Common myeloid progenitor, CD34-positive (primary cell): ENCODE results near the gene C1QL1.

Source experiments
- CTCF ChIA-PET: fragments of 350-600 bp; sonication (Branson Sonifier 250); formaldehyde crosslinking; loops from one replicate; lab custom pipeline; 2021; ENCODE audit warnings: antibody characterized with exemption; lab: Charles Lee
- POLR2A ChIA-PET: fragments of 350-600 bp; sonication (Branson Sonifier 250); formaldehyde crosslinking; loops from one replicate; lab custom pipeline; 2021; ENCODE audit warnings: antibody characterized with exemption; lab: Charles Lee
- DNase-seq, 3 donors: peaks; one replicate each; pipeline versions ENCODE4 v3.0.0 to v3.0.0-alpha.2; 2013
- H3K27ac ChIP-seq, 2 experiments: 1 replicate in 1 of 2; 2 replicates in 1 of 2; pipeline ENCODE4 v1.7.0; 2013; ENCODE audit warnings: inconsistent platforms in 2 of 2, low read length in 2 of 2, mild to moderate bottlenecking in 2 of 2, low read depth in 1 of 2, moderate library complexity in 1 of 2; ENCODE audit not compliant: severe bottlenecking in 2 of 2, insufficient read depth in 1 of 2, poor library complexity in 1 of 2
- H3K27me3 ChIP-seq, 5 experiments: replicated peaks in 2 of 5; 1 replicate in 3 of 5; 2 replicates in 2 of 5; pipeline versions ENCODE4 v1.6.1 to v1.7.0; 2013; ENCODE audit warnings: low read length in 4 of 5, mild to moderate bottlenecking in 2 of 5, moderate library complexity in 2 of 5, inconsistent platforms in 1 of 5; ENCODE audit not compliant: insufficient read depth in 5 of 5, control insufficient read depth in 4 of 5
- H3K36me3 ChIP-seq, 4 experiments: 1 replicate in 2 of 4; 2 replicates in 2 of 4; pipeline versions ENCODE4 v1.6.1 to v1.7.0; 2013; ENCODE audit warnings: low read length in 3 of 4, control low read depth in 1 of 4, mild to moderate bottlenecking in 1 of 4; ENCODE audit not compliant: control insufficient read depth in 4 of 4, insufficient read depth in 4 of 4
- H3K4me1 ChIP-seq, 4 experiments: 1 replicate in 3 of 4; 2 replicates in 1 of 4; pipeline versions ENCODE4 v1.6.1 to v1.7.1; 2013; ENCODE audit warnings: low read length in 3 of 4, mild to moderate bottlenecking in 3 of 4, control low read depth in 1 of 4, inconsistent platforms in 1 of 4, moderate library complexity in 1 of 4; ENCODE audit not compliant: control insufficient read depth in 4 of 4, insufficient read depth in 4 of 4; ENCODE audit errors: control extremely low read depth in 1 of 4
- H3K4me3 ChIP-seq, 7 experiments: 1 replicate in 4 of 7; 2 replicates in 3 of 7; pipeline versions ENCODE4 v1.5.1 to v1.7.0; 2013; ENCODE audit warnings: mild to moderate bottlenecking in 7 of 7, low read length in 6 of 7, moderate library complexity in 6 of 7, inconsistent platforms in 2 of 7, low read depth in 2 of 7, control low read depth in 1 of 7; ENCODE audit not compliant: insufficient read depth in 4 of 7, control insufficient read depth in 1 of 7; ENCODE audit errors: extremely low read depth in 1 of 7
- H3K9me3 ChIP-seq, 5 experiments: 1 replicate in 4 of 5; 2 replicates in 1 of 5; pipeline versions ENCODE4 v1.6.1 to v1.7.1; 2013; ENCODE audit warnings: low read length in 4 of 5, mild to moderate bottlenecking in 2 of 5, inconsistent platforms in 1 of 5, low read depth in 1 of 5, moderate library complexity in 1 of 5; ENCODE audit not compliant: control insufficient read depth in 4 of 5, insufficient read depth in 2 of 5; ENCODE audit errors: control extremely low read depth in 1 of 5
- WGBS: methylation state at CpG from one replicate; pipeline ENCODE4 v1.1.5; 2013; ENCODE audit not compliant: insufficient coverage; 5-methylcytosine and 5-hydroxymethylcytosine counted together

The C1QL1 gene

GRCh38 chr17:44940317-44940716, 27.8 kb downstream of the C1QL1 start:
- WGBS = 97% methylated on average over 4 of the region's 4 CpGs

GRCh38 chr17:44935116-44935515, 33.0 kb downstream of the C1QL1 start:
- POLR2A ChIA-PET = no interaction called here

More at GRCh38 chr17:44940317-44940716, 27.8 kb downstream of the C1QL1 start:
- no peak for DNase-seq
- Histone ChIP-seq H3K27ac (no peak overlapping the region), H3K36me3 (peaks cover 2 to 27% (median 15%) of the 10 kb centered on the region in 4 experiments), H3K4me1 (no peaks in the 10 kb centered on the region), H3K27me3 (no peaks in the 10 kb centered on the region), H3K9me3 (peaks cover 0 to 4% (median 0%) of the 10 kb centered on the region in 5 experiments), H3K4me3 (no peak overlapping the region)
- ChIA-PET CTCF (interaction anchor here (1.2 to 1.9 kb wide), 3 partner anchors 20 to 82 kb away, joined by 3 to 10 read pairs (median 5); no protein-coding TSS in a partner anchor), POLR2A (no interaction called here)

GRCh38 chr17:44934745-44935105, 33.4 kb downstream of the C1QL1 start:
- CTCF ChIA-PET = interaction anchor here (3.4 kb wide), 1 partner anchor 14 kb away, joined by 10 read pairs; no protein-coding TSS in a partner anchor
- Histone ChIP-seq H3K4me3 (no peak overlapping the region), H3K27ac (no peak overlapping the region), H3K4me1 (no peaks in the 10 kb centered on the region), H3K9me3 (peaks cover 0 to 4% (median 0%) of the 10 kb centered on the region in 5 experiments), H3K27me3 (no peaks in the 10 kb centered on the region), H3K36me3 (peaks cover 0 to 68% (median 41%) of the 10 kb centered on the region in 4 experiments)
- 93% methylated on average over 3 of the region's 10 CpGs for WGBS
- no peak for DNase-seq
- POLR2A ChIA-PET = no interaction called here

More at GRCh38 chr17:44935116-44935515, 33.0 kb downstream of the C1QL1 start:
- H3K36me3 ChIP-seq = peaks cover 0 to 64% (median 40%) of the 10 kb centered on the region in 4 experiments
- no peak overlapping the region for H3K27ac ChIP-seq
- H3K4me3 ChIP-seq = no peak overlapping the region
- CTCF ChIA-PET = interaction anchor here (3.4 kb wide), 1 partner anchor 14 kb away, joined by 10 read pairs; no protein-coding TSS in a partner anchor
- H3K4me1 ChIP-seq = no peaks in the 10 kb centered on the region
- no peaks in the 10 kb centered on the region for H3K27me3 ChIP-seq
- H3K9me3 ChIP-seq = peaks cover 0 to 4% (median 0%) of the 10 kb centered on the region in 5 experiments
- no peak for DNase-seq
- 100% methylated on average over 3 of the region's 9 CpGs for WGBS

GRCh38 chr17:44933824-44934744, 34.0 kb downstream of the C1QL1 start:
- Histone ChIP-seq H3K4me1 (no peaks in the 10 kb centered on the region), H3K27me3 (no peaks in the 10 kb centered on the region), H3K4me3 (no peak overlapping the region), H3K27ac (no peak overlapping the region), H3K36me3 (peaks cover 0 to 74% (median 44%) of the 10 kb centered on the region in 4 experiments), H3K9me3 (peaks cover 0 to 4% (median 0%) of the 10 kb centered on the region in 5 experiments)
- WGBS = 97% methylated on average over 30 of the region's 34 CpGs
- DNase-seq = no peak
- CTCF ChIA-PET = interaction anchor here (3.4 kb wide), 1 partner anchor 13 kb away, joined by 10 read pairs; no protein-coding TSS in a partner anchor
- POLR2A ChIA-PET = interaction anchor here (0.8 kb wide), 1 partner anchor 18 kb away, joined by 3 read pairs; no protein-coding TSS in a partner anchor

- ChIA-PET POLR2A (no interaction called here), CTCF (interaction anchor here (1.0 to 3.4 kb wide), 4 partner anchors 11 to 90 kb away, joined by 3 to 17 read pairs (median 4); no protein-coding TSS in a partner anchor)
- Histone ChIP-seq H3K9me3 (no peaks in the 10 kb centered on the region), H3K4me3 (no peak overlapping the region), H3K27ac (no peak overlapping the region), H3K36me3 (peaks cover 0 to 83% (median 47%) of the 10 kb centered on the region in 4 experiments), H3K27me3 (no peaks in the 10 kb centered on the region), H3K4me1 (no peaks in the 10 kb centered on the region)
- WGBS = 100% methylated on average over 6 of the region's 6 CpGs
- no peak for DNase-seq
These were observed 35.4 kb downstream of the C1QL1 start for GRCh38 chr17:44932787-44933097.

GRCh38 chr17:44932096-44932786, 35.9 kb downstream of the C1QL1 start:
- no peak overlapping the region for H3K4me3 ChIP-seq
- WGBS = 88% methylated on average over 6 of the region's 8 CpGs
- no peak overlapping the region for H3K27ac ChIP-seq
- peaks cover 0 to 88% (median 51%) of the 10 kb centered on the region in 4 experiments for H3K36me3 ChIP-seq
- CTCF ChIA-PET = interaction anchor here (1.0 to 3.4 kb wide), 4 partner anchors 10 to 90 kb away, joined by 3 to 17 read pairs (median 4); no protein-coding TSS in a partner anchor
- DNase-seq = no peak
- no peaks in the 10 kb centered on the region for H3K9me3 ChIP-seq
- no peaks in the 10 kb centered on the region for H3K27me3 ChIP-seq
- H3K4me1 ChIP-seq = no peaks in the 10 kb centered on the region
- POLR2A ChIA-PET = interaction anchor here (0.8 kb wide), 1 partner anchor 216 kb away, joined by 3 read pairs; the partner anchor contains the start of gene HEXIM1
